Stimulated activated CD4-positive, alpha-beta T cell treated with anti-CD3 and anti-CD28 coated beads, Interleukin-1b, Interleukin-23, amount 100 ng/mL, for 24 hours (primary cell): Measurements from ENCODE around the gene TPRG1L.

Source experiments
- DNase-seq, 4 experiments: peaks; one replicate each; pipeline ENCODE4 v3.0.0-alpha.2; 2020; ENCODE audit warnings: low read depth in 4 of 4, low spot score in 1 of 4

Gene TPRG1L

GRCh38 chr1:3645247-3645646 is 20.4 kb downstream of the TPRG1L start:
- DNase-seq = no peak

GRCh38 chr1:3645666-3646355 is 21.0 kb downstream of the TPRG1L start:
- no peak for DNase-seq

GRCh38 chr1:3646596-3646995 is 21.8 kb downstream of the TPRG1L start:
- no peak for DNase-seq

- peak; percentile 63 to 86 (median 76) for DNase-seq
Observed at GRCh38 chr1:3649342-3650247, 24.8 kb downstream of the TPRG1L start, which contains the start of gene WRAP73. Gene WRAP73, minus strand, starts transcription at chr1:3650103. Its CDS starts 104 bp downstream, at chr1:3649999.

- DNase-seq = no peak
Observed at GRCh38 chr1:3650248-3651025, 25.6 kb downstream of the TPRG1L start.

GRCh38 chr1:3651026-3651929 is 26.5 kb downstream of the TPRG1L start:
- no peak for DNase-seq

GRCh38 chr1:3651930-3652547 is 27.2 kb downstream of the TPRG1L start, which contains the start of gene TP73:
Gene TP73, plus strand, starts transcription at chr1:3652516. Its CDS starts 29,850 bp downstream, at chr1:3682366.
- no peak for DNase-seq

- DNase-seq = no peak
Observed at GRCh38 chr1:3652548-3653285, 27.9 kb downstream of the TPRG1L start.

GRCh38 chr1:3653286-3653618 is 28.4 kb downstream of the TPRG1L start:
- DNase-seq = no peak

GRCh38 chr1:3654549-3655281 is 29.9 kb downstream of the TPRG1L start:
- DNase-seq = no peak

- DNase-seq = no peak
Observed at GRCh38 chr1:3656450-3657095, 31.8 kb downstream of the TPRG1L start.

GRCh38 chr1:3657096-3657475 is 32.3 kb downstream of the TPRG1L start:
- no peak for DNase-seq

- no peak for DNase-seq
Observed at GRCh38 chr1:3657578-3658230, 32.9 kb downstream of the TPRG1L start.

GRCh38 chr1:3658231-3658615 is 33.4 kb downstream of the TPRG1L start:
- no peak for DNase-seq

GRCh38 chr1:3659093-3659492 is 34.3 kb downstream of the TPRG1L start:
- DNase-seq = no peak

GRCh38 chr1:3660704-3661103 is 35.9 kb downstream of the TPRG1L start:
- no peak for DNase-seq

- no peak for DNase-seq
Observed at GRCh38 chr1:3661631-3662030, 36.8 kb downstream of the TPRG1L start.
